HG03558 (cell line): ENCODE data around the gene KCNN3.

ENCODE experiments used
- ATAC-seq: cut with Tn5 transposase; IDR thresholded peaks from one replicate; pipeline ENCODE4 v1.9.1; 2021; ENCODE audit warnings: moderate number of reproducible peaks; ENCODE audit not compliant: unreplicated experiment; ENCODE audit errors: extremely low read depth

KCNN3 gene

DNA sequence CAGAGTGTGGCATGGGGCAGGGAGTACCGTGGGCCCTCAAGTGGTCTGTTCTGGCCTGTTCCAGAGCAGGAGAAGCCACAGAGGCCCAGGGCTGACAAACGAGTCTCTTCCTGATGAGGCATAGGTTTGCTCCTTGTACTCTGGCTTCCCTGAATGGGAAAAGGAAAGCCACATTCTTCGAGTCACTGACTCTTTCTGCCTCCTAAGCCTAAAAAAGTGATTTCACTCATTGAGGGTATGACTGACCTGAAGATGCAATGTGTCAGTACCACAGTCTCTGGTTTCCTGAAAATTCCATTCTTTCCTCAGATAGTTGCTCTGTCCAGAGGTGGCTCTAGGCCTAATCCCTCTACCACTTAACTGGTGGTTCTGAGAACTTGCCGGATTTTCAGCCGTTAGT is 92.3 kb downstream of the KCNN3 start:
- no peak for ATAC-seq

DNA sequence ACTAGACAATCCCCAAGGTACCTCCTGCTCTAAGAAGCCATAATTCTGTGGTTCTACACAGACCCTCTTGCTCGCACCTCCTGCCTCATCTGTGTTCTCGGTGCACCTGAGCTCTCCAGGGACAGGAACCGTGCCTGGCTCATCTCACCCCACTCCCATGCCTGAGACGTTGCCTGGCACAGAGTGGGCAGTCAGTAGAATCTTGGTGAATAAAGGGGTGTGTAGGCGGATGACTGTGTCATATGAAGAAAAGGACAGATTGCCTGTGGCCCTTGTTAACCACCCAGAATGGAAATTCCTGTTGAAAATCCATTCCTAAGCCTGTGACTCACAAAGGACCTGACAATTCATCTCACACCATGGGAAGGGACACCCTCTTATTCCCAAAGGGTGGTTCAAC is 92.9 kb downstream of the KCNN3 start:
- no peak for ATAC-seq

DNA sequence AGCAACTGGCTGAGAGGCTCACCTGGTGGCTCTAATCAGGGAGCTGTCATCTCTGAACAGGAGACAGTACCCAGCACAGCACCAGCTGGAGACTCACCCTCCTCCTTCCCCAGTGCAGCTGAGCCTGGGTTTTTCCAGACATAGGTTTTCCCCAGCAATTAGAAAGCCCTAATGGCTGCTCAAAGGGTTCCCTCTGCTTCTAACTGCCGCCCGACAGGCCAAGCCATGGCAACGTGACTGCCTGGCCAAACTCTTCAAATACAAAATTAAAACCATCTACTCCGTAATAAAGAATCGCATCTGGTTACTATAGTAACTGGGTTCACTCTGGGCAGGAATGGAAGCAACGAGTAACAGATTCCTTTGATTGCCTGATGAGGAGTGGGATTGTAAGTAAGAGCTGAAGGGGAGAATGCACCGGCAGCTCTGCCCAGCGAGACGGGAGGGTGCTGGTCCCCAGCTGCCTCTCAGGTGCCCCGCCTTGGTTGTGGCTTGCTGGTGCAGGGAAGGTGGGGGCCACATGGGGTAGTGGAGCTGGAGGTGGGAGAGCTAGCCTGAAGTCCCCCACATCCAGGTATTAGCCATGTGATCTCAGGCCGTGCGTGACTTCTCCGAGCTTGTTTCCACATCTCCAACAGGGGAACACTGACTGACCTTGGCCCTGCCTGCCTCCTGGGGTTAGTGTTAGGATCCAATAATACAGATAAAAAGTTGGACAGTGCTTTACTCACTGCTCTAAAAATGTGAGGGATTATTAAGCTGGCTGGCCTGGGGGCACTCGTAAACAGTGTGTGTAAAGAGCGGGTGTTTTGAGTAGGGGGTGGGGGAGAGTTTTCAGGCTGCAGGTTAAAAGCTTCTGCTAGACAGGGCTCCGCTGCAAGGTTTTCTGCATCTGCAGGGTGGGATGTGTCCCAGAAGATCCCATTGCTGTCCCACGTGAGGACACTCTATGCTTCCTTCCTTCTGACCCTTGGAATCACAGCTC is 94.2 kb downstream of the KCNN3 start:
- no peak for ATAC-seq

DNA sequence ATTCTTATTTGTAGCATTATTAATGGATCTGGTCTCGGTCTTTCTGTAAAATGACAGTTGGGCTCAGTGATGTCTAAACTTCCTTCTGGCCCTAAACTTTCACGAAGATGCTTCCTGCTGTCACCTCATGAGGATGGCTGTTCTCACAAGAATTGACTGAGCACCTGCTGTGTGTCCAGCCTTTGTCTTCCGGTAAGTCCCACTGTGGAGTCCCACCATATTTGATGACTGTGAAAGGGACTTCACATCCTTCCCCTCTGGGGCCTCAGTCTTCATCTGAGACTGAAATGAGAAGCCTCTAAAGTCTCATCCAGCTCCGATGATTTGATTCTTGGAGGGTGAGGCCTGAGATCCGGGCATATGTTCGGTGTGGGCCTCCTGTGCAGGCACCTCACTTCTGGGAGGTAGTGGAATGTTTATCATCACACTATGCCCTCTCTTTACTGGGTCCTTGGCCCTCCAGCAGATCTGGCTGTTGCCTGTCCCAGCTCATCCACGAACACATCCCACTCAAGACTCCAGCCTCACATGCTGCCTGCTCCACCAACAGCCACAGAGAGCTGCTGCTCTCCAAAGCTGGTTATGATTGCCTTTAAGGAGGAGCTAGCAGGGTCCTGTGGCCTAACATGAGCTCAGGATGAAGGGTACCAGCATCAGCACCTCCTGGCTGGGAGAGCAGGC is 95.8 kb downstream of the KCNN3 start:
- no peak for ATAC-seq

DNA sequence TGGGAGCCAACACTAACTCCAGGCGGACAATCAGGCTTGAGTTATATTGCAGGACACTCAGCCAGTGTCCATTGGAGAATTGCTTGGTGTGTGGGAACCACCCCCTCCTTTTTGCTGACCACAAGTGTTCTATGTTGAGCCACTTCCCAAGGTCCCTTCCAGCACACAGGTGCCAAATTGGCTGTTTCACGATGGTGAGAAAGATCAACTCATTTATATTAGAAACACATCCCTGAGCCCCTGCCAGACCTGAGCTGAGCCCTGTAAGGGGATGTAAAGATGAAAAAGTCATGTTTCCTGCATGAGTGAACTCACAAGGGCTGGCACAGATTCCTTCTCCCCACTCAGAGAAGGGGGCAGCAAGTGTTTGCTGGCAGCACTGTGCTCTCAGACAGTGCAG is 96.5 kb downstream of the KCNN3 start:
- ATAC-seq: no peak

DNA sequence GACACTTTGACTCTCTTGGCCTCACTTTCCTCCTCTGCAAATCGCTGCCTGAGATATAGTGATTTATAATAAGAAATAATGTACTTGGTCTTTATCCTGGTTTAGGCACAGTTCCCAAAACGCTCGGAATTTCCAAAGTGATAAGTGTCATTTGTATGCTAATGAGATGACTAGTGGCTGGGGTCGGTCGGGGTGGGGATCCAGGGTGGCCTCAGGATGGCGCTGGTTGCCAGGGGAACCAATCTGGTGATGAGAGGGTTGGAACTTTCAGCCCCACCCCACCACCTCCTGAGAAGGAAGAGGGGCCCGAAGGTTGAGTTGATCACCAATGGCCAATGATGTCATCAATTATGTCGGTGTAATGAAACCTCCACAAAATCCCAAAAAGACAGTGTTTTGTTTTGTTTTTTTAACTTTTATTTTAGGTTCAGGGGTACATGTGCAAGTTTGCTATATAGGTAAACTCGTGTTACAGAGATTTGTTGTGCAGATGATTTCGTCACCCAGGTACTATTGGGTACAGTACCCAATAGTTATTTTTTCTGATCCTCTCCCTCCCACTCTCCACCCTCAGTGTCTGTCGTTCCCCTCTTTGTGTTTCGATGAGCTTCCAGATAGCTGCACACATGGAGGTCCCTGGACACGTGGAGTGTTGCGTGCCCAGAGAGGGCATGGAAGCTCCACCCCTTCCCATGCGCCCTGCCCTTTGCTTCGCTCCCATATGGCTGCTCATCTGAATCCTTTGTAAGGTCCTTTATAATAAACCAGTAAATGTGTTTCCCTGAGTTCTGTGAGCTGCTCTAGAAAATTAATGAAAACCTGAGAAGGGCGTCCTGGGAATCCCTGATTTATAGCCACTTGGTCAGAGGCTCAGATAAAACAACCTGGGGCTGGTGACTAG is 97.2 kb downstream of the KCNN3 start:
- no peak for ATAC-seq

DNA sequence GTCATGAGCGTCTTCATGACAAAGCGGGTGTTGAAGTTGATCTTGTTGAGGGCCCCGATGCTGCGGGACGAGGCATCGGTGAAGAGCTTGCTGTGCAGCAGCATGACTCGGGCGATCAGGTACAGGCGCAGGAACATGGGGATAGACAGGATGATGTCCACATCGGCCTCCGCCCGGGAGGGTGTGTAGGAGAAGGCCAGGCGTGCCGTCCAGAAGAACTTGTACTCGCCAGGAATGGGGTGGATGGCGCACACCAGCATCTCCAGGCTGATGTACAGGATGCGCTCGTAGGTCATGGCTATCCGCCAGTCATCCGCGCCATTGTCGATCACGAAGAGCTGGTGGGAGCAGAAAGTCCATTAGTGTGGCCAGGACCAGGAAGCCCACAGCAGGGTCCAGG is 98.0 kb downstream of the KCNN3 start:
- ATAC-seq: no peak

DNA sequence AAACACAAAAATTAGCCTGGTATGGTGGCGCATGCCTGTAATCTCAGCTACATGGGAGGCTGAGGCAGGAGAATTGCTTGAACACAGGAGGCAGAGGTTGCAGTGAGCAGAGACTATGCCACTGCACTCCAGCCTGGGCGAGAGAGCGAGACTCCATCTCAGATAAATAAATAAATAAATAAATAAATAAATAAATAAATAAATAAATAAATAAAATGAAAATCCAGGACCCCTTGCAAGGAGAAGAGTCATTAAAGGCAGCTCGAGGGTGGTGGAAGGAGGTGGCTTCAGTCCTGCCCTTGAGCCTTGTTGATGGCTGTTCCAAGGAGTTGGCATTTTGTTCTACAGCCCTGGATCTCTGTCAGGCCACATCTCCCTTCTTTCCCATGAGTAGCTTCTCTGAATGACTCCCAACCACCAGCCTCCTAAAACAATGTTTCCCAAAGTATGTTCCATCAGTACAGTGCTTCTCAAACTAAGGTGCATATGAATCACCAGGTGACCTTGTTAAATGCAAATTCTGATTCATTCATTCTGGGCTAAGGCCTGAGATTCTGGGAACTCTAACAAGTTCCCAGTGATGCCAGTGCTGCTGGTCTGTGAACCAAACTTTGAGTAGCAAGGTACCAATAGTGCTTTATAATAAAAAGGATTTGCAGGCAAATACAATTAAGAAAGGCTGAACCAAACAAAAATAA is 99.0 kb downstream of the KCNN3 start:
- ATAC-seq: no peak

DNA sequence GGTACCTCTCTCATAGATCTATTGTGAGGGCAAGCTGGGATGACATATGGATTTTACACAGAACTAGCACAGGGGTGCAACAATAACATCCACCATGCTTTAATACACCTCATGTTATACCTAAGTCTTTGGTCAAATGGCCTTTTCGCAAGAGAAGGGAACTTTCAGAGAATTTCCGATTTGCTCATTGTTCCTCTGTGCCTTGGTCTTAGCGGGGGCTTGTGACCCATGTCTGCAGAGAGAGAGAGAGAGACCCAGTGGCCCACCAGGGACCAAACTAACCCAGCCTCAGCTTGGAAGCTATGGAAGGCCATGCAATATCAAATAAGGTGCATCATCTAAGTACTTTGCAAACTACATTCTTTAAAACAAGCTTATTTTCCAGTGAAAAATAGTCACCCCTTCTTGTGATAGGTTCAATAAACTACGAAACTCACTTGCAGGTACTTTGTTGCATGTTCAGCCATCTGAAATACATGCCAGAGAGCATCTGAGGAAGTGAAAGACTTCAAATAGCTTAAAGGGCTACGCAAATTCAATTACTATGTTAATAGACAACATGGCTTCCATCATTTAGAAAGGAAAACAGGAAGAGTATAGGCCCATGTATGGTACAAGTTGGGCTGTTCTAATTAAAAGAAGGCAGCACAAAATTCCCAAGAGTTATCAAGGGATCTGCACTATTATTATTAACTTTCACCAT is 100.7 kb downstream of the KCNN3 start:
- no peak for ATAC-seq

DNA sequence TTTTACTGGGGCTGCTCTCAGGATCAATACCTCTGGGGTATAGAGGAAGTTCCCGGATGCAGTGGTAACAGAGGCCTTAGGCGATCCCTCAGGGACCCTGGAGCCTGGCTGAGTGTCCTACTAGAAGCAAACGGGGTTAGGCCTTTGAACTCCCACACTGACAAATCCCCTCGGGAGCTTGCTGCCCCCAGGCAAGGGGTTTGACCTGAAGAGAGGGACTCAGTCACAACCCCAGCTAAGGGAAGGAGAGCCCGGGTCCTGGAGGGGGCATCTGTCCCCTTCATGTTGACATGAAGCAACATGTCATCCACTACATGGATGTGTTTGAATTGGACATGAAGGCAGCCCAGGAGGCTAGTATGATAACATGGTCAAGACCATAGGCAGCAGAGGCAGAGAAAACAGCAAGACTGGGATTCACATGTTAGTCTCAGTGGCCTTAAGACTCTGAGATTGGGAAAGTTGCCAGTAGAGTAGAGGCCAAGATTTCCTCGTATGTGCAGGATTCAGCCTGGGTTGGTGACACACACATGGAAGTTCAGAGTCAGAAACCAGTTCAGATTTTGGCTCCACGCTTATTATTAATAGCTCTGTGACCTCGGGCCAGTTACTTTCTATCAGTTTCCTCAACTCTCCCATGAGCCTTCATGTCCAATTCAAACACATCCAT is 101.5 kb downstream of the KCNN3 start:
- no peak for ATAC-seq

DNA sequence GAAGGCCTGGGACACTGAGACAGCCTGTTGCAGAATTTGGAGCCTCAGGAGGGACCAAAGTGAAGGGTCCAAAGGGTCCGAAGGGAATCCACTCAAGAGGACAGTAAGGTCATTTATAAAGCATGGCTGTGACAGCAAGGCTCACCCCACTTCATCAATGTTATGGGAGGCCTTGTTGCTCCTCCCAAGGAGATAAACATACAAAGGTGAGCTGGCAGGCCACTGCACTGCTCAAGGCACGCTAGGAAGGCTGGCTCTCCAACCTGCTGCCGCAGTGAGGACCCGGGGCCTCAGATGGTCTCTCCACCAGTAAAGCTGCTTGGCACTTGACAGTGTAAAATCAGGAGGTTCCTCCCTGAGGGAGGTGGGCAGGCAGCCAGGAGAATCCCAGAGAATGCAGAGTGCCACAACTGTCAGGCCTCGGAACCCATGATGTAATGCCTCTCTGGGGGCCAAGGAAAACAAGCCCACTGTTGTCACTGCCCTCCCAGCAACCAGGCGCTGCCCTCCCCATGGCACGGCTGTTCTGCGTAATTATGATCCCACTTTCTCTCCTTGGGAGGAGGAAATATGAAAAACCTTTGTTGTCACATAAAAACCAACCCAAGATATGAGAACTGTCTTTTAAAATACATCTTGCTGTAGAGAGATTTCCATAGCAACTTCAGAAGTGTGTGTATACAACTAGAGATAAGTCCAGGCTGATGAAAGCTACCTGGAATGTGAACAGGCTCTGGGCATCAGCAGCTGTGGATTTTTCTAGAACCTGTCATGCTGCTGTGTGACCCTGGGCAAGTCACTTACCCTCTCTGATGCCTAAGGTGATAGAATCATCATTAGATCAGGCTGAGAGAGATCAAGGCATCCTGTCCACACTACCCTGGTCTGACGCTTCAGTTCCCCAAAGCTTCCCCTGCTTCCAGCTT is 102.5 kb downstream of the KCNN3 start:
- no peak for ATAC-seq

DNA sequence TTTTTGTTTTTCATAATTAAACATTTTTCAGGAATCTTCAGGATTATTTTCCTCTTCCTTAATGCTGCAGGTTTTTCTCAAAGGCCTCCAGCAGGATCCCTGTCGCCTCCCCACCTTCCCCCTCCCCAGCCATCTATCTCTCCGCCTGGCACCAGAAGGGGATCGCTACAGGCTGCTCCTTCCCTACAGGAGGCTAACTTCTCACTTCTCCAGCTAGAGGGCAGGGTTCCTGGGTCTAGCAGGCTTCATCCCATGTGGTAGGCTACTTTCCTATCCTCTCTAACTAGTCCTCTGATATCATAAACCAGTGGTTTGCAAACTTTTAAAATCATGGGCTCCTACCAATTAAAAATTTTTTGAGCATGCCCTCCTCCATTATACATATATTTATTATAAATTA is 104.1 kb downstream of the KCNN3 start:
- no peak for ATAC-seq

DNA sequence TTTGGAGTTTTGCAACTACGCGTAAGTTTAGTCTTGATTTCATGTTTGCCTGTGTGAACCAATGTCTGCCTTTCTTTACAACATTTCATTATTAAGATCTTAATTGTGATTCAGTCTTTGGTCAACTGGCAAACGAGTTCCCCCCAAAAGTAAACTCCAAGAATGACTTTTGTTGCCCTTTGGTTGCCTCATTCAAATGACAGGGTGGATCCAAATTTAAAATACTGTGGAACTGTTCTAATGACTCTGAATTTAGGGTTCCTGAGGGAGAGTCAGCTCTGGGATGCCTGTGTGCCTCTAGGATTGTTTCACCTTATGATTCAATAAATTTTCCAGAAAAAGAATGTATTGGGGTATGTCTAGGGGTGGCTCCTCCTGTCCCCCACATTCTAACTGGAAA is 105.3 kb downstream of the KCNN3 start:
- ATAC-seq: no peak

DNA sequence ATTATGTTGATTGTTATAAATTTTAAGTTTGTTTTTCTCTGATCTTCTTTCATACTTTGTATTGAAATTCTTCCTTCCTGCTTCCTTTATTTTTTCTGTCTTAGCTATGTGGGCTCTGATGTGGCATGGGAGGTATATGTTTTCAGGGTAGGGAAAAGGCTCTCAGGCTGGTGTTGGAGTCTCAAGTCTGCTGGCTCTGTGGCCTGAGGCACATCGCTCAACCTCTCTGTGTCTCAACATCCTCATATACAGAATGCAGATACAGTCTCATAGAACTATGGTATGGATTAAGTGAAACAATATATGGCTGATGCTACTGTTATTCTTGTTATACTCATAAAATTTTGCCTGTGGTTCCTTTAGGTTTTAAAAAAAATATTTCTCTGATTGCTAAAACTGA is 105.9 kb downstream of the KCNN3 start:
- ATAC-seq: no peak

DNA sequence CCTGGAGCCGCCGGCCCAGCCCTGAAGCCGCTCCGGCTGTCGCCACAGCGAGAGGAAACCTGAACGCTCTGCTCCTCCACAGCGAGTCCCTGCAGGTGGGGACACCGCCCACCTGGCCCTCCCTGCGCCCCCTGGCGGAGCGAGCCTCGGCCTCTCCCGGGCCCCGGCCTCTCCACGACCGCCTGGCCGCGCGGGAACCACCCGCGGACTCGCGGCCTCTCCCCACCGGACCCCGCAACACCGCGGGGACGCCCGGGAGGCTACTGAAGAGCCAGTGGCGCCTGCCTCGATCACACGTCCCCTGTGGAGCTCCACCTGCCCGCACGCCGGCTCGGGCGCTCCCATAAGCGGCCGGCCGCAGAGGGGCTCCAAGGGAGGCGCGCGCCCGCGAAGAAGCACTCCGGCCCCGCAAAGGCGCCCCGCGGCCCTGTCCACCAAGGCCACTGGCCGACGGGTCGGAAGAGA is 109.6 kb downstream of the KCNN3 start:
- no peak for ATAC-seq

DNA sequence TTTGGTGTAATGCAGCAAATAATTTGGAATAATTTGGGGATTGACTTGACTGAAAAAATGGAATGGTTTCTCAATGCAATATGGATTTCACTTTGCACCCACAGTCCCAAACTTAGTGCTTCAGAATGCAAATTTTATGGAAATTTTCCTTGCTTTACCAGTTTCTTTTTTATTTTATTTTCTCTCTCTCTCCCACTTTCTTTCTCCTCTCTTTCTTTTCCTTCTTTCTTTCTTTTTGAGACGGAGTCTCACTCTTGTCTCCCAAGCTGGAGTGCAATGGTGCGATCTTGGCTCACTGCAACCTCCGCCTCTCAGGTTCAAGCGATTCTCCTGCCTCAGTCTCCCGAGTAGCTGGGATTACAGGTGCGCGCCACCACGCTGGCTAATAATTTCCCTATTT is 110.3 kb downstream of the KCNN3 start:
- ATAC-seq: no peak

DNA sequence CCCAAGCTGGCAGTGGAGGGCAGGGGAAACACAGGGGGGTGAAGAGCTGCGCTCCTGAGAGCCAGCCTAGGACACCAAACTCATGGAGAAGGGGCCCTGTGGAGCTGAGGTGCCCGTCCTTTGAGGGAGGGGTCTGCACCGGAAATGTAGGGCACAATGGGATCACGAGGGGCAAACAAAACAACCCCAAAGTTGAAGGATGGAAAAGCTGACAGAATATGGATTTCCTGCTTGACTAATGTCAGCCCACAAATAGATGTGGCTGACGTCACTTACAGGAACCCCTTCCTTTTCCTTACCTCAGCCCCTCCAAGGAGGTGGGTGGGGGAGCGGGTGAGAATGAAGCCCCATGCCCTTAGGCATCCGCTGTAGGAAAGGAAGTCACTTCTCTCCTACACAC is 110.9 kb downstream of the KCNN3 start:
- no peak for ATAC-seq

DNA sequence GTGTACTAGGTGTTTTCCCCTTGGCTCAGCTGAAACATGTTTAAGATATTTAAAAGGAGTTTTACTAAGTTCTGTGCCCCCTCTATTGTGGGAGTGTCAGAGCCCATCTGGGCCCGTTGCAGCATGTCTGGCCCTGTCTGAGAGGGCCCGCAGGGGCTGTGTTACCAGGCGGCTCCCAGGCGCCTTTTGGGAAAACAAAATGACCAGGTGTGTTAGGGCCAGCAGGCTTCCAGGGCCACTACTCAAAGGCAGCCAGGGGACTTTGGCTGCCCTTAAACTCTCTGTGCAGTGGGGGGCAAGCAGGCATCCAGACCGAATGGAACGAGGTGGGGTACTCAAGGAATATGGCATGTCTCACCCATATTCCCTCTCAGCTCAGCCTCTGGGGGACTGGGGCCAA is 111.7 kb downstream of the KCNN3 start:
- ATAC-seq: no peak
